Activated B cell treated with CpG ODN at 0.5 μM for 24 hours (primary cell): ENCODE data around the gene PALLD. TPM values are rescaled to one million over a fixed set of nuclear protein-coding genes. Genes with fewer than 3 reads are reported as not detected.

Experiments
- ATAC-seq: fragments of 200-7000 bp; cut with Tn5 transposase; one replicate; pipeline ENCODE4 v1.10.0; 2021; ENCODE audit warnings: low read depth, mild to moderate bottlenecking, moderate library complexity
- CTCF ChIA-PET: fragments of 350-600 bp; sonication (Branson Sonifier 250); formaldehyde crosslinking; loops from one replicate; lab custom pipeline; 2021; ENCODE audit warnings: antibody characterized with exemption; lab: Charles Lee
- POLR2A ChIA-PET: fragments of 350-600 bp; sonication (Branson Sonifier 250); formaldehyde crosslinking; loops from one replicate; lab custom pipeline; 2021; ENCODE audit warnings: antibody characterized with exemption; lab: Charles Lee
- DNase-seq: peaks from one replicate; pipeline ENCODE4 v3.0.0; 2022
- H3K27ac Mint-ChIP-seq: one replicate; pipeline ENCODE4 v1.8.0; 2020; ENCODE audit warnings: mixed read lengths
- H3K27me3 Mint-ChIP-seq: one replicate; pipeline ENCODE4 v1.8.0; 2021; ENCODE audit warnings: mixed read lengths
- H3K36me3 Mint-ChIP-seq: one replicate; pipeline ENCODE4 v1.8.0; 2021; ENCODE audit warnings: low read depth, mixed read lengths
- H3K4me1 Mint-ChIP-seq: one replicate; pipeline ENCODE4 v1.8.0; 2021; ENCODE audit warnings: mixed read lengths
- H3K4me3 Mint-ChIP-seq: one replicate; pipeline ENCODE4 v1.8.0; 2020; ENCODE audit warnings: mild to moderate bottlenecking, mixed read lengths
- H3K9me3 Mint-ChIP-seq: one replicate; pipeline ENCODE4 v1.8.0; 2020; ENCODE audit warnings: mixed read lengths
- intact Hi-C: fragments of 100-400 bp; cut with micrococcal nuclease; formaldehyde crosslinking; loops from one replicate; pipeline ENCODE4 v1.15.1; 2024
- total RNA-seq: library from RNA; stranded (reverse); gene quantifications from 2 replicates; pipeline ENCODE4 v1.2.3, GENCODE V29; 2022
- TF ChIP-seq, protein P1 (sequence below): fragments of 200-600 bp; IDR thresholded peaks from one replicate; pipeline ENCODE4 v1.8.0; 2022; ENCODE audit warnings: antibody characterized with exemption, mild to moderate bottlenecking

PALLD gene
- total RNA-seq, 1 donor from 2014 or later = 0.44 TPM

DNA sequence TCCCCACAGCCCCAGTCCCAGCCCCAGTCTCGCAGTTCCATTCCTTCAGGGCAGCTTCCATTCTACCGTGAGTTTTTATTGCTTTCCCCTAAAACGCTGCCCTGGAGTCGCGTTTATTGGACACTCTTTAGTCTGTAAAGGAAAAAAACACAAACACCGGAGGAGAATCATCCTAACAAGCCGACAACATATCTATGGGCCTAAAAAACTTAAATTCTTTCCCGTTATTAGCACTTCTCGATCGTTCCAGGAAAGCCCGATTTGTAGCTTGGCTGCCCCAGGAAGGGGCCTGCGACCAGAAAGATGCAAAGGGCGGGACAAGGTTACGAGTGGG is 334.7 kb downstream of the PALLD start:
- Mint-ChIP-seq H3K9me3 (no peaks in the 10 kb centered on the region), H3K36me3 (no peaks in the 10 kb centered on the region), H3K27me3 (peaks cover 51% of the 10 kb centered on the region), H3K4me1 (peaks cover 18% of the 10 kb centered on the region), H3K4me3 (peak overlapping the region; percentile 75), H3K27ac (no peak overlapping the region)
- no peak for DNase-seq
- TF ChIP-seq, protein P1, sequence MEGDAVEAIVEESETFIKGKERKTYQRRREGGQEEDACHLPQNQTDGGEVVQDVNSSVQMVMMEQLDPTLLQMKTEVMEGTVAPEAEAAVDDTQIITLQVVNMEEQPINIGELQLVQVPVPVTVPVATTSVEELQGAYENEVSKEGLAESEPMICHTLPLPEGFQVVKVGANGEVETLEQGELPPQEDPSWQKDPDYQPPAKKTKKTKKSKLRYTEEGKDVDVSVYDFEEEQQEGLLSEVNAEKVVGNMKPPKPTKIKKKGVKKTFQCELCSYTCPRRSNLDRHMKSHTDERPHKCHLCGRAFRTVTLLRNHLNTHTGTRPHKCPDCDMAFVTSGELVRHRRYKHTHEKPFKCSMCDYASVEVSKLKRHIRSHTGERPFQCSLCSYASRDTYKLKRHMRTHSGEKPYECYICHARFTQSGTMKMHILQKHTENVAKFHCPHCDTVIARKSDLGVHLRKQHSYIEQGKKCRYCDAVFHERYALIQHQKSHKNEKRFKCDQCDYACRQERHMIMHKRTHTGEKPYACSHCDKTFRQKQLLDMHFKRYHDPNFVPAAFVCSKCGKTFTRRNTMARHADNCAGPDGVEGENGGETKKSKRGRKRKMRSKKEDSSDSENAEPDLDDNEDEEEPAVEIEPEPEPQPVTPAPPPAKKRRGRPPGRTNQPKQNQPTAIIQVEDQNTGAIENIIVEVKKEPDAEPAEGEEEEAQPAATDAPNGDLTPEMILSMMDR = no peak
- POLR2A ChIA-PET = no interaction called here
- CTCF ChIA-PET = interaction anchor here (1.2 to 1.3 kb wide), 2 partner anchors 9 to 178 kb away, joined by 3 to 5 read pairs; partner anchors contain the start of gene CBR4
- ATAC-seq = no peak
- intact Hi-C loops = loop anchor here (1.0 to 5.0 kb wide), 3 partner anchors 14 to 781 kb away; partner anchors contain the start of genes DDX60 and NEK1

DNA sequence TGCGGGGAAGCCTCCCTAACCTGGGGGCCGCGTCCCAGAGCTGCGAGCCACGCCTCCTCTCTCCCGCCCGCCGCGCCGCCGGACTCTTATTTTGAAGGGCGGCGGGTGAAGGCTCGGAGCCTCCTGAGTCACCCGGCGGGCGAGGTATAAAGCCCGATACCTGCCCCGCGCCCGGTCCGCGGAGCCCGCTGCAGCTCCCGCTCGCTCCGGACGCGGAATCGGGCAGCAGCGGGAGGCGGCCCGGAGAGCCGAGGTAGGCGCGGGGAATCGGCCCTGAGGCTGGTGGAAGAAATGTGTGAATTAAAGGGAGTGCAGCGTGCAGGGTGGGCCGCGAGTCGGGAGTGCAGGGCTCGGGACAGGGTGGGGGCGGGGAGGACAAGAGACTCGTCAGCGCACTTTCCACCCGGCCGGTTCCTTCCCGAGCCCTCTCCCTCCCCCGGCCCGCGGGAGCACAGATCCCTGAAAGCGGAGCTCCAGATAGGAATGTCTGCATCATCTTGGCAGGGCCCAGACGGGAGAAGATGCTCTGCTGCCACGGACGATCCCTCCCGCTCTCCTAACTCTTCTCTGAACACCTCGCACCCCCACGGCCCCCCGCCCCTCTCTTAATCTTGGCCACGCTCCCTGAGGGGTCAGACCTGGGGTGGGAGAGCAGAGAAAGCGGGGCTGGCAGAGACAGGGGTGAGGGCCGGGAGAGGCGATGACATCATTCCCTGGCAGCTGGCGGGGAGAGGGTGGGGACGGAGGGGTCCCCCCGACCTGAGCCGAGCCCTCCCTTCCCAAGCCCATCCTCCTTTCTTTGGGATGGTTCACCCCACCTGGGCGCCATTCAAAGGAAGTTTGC is 335.3 kb downstream of the PALLD start:
- ChIA-PET POLR2A (no interaction called here), CTCF (interaction anchor here (1.2 to 1.3 kb wide), 2 partner anchors 10 to 178 kb away, joined by 3 to 5 read pairs; partner anchors contain the start of gene CBR4)
- no peaks in the 10 kb centered on the region for H3K36me3 Mint-ChIP-seq
- TF ChIP-seq, protein P1 = no peak
- peak overlapping the region; percentile 75 for H3K4me3 Mint-ChIP-seq
- intact Hi-C loops = loop anchor here (1.0 to 5.0 kb wide), 4 partner anchors 15 to 780 kb away; partner anchors contain the start of genes DDX60 and NEK1
- H3K27me3 Mint-ChIP-seq = peaks cover 53% of the 10 kb centered on the region
- peak; percentile 54 for DNase-seq
- ATAC-seq = peak; percentile 89
- H3K27ac Mint-ChIP-seq = no peak overlapping the region
- H3K4me1 Mint-ChIP-seq = peaks cover 18% of the 10 kb centered on the region
- no peaks in the 10 kb centered on the region for H3K9me3 Mint-ChIP-seq

DNA sequence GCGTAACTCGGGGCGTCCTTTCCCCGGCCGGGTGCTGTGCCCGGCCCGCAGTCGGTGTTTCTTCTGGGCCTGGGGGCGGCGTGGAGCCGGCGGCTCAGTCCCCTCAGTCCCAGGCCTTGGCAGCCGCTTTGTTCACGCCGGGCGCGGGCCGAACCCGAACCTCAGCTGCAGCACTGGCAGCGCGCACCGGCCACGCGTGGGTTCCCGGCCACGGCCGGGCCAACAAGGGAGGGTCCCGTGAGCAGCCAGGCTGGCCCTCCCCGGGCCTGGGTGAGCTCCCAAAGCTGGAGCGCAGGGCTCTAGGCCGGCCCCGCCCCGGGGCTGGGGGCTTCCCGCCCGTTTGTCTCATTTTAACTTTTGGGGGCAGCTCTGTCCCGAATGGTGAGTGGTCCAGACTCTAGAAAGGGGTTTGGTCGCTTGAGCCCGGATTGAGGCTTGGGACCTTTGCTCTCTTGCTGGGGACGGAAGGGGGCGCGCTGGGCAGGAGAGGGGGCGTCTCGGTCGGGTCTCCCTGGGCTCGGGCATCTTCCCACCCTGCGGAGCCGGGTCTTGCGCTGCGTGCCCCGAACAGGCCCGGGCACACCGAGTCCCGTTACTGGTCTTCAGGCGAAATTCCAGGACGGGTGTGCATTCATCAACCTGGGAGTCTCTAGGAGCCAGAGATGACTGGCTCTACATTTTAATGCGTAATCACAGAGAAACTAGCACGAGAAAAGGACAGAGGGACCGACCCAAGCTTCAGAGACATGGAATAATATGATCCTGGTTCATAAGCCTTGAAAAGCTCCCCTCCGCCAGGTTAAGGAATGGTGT is 336.1 kb downstream of the PALLD start:
- intact Hi-C loops = loop anchor here (2.0 to 5.0 kb wide), 2 partner anchors 46 to 779 kb away; partner anchors contain the start of gene NEK1
- Mint-ChIP-seq H3K36me3 (no peaks in the 10 kb centered on the region), H3K4me1 (peaks cover 18% of the 10 kb centered on the region), H3K9me3 (no peaks in the 10 kb centered on the region), H3K27ac (no peak overlapping the region), H3K27me3 (peaks cover 55% of the 10 kb centered on the region), H3K4me3 (peak overlapping the region; percentile 75)
- ChIA-PET CTCF (interaction anchor here (1.2 kb wide), 1 partner anchor 11 kb away, joined by 3 read pairs; no protein-coding TSS in a partner anchor), POLR2A (no interaction called here)
- TF ChIP-seq, protein P1 = no peak
- peak; percentile 16 for DNase-seq
- peak; percentile 8 for ATAC-seq

DNA sequence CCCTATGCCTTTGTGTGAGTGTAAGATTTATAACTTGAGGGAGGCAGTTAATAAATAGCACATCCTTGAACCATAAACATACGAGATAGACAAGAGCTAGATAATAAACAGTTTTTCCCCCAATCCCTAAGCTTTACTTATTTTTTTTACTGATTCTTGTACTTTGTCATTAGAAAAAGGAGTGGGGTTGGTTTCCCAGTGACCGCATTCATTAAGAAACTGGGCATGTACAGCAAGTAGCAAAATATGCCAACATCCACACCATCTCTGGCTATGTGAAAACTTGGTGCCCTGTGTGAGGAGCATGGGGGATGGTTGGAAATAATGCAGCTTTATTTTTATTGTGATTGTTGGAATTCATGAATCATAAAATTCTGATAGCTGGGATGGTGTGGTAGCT is 337.0 kb downstream of the PALLD start:
- no peaks in the 10 kb centered on the region for H3K9me3 Mint-ChIP-seq
- peaks cover 18% of the 10 kb centered on the region for H3K4me1 Mint-ChIP-seq
- TF ChIP-seq, protein P1 = no peak
- no peak overlapping the region for H3K27ac Mint-ChIP-seq
- ATAC-seq (no peak), DNase-seq (no peak)
- H3K27me3 Mint-ChIP-seq = peaks cover 54% of the 10 kb centered on the region
- ChIA-PET POLR2A (no interaction called here), CTCF (no interaction called here)
- H3K4me3 Mint-ChIP-seq = peak overlapping the region; percentile 58
- intact Hi-C loops = loop anchor here (2.0 to 5.0 kb wide), 2 partner anchors 45 to 778 kb away; partner anchors contain the start of gene NEK1
- no peaks in the 10 kb centered on the region for H3K36me3 Mint-ChIP-seq
